Uterus (tissue), 4 donors: ENCODE measurements around the gene ABLIM2. TPM values are rescaled to one million over a fixed set of nuclear protein-coding genes. Genes with fewer than 3 reads are reported as not detected.

Source experiments
- DNase-seq, 2 donors: peaks; one replicate each; pipeline ENCODE4 v3.0.0-alpha.2; 2019 to 2020
- H3K27ac ChIP-seq, 2 donors: fragments of 200-600 bp; sonication (generic); 1 replicate in 1 of 2; 2 replicates in 1 of 2; pipeline ENCODE4 v1.5.1; 2016 to 2018
- H3K27me3 ChIP-seq, 2 donors: fragments of 200-600 bp; sonication (generic); one replicate each; pipeline ENCODE4 v1.5.1; 2018 to 2019; ENCODE audit warnings: control low read depth in 1 of 2
- H3K36me3 ChIP-seq, 2 donors: fragments of 200-600 bp; sonication (generic); one replicate each; pipeline ENCODE4 v1.5.1; 2019; ENCODE audit warnings: control low read depth in 1 of 2
- H3K4me1 ChIP-seq, 2 donors: fragments of 200-600 bp; sonication (generic); one replicate each; pipeline ENCODE4 v1.5.1; 2018 to 2019; ENCODE audit warnings: control low read depth in 1 of 2
- H3K4me3 ChIP-seq, 2 donors: fragments of 200-600 bp; sonication (generic); 1 replicate in 1 of 2; 2 replicates in 1 of 2; pipeline ENCODE4 v1.5.1; 2018 to 2019; ENCODE audit warnings: mild to moderate bottlenecking in 1 of 2
- H3K9me3 ChIP-seq, 2 donors: fragments of 200-600 bp; sonication (generic); one replicate each; pipeline ENCODE4 v1.5.1; 2019; ENCODE audit warnings: control low read depth in 1 of 2
- CTCF ChIP-seq, 4 experiments: fragments of 200-600 bp in 2 of 4; fragments of 450-650 bp in 2 of 4; sonication (generic) in 2 of 4; IDR thresholded peaks; one replicate each; pipeline ENCODE4 v1.5.1; 2016 to 2019; ENCODE audit warnings: antibody characterized with exemption in 4 of 4, mild to moderate bottlenecking in 2 of 4, moderate library complexity in 1 of 4
- POLR2A ChIP-seq, 2 donors: fragments of 450-650 bp; IDR thresholded peaks; one replicate each; pipeline ENCODE4 v1.6.1; 2016; ENCODE audit warnings: antibody characterized with exemption in 2 of 2, mild to moderate bottlenecking in 1 of 2, moderate library complexity in 1 of 2
- intact Hi-C: fragments of 100-400 bp; cut with DNase I; formaldehyde crosslinking; loops from one replicate; pipeline ENCODE4 v1.15.1; 2023; ENCODE audit warnings: low total_unique reads
- total RNA-seq, 4 donors: library from RNA; depleted of rRNA in 3 of 4; stranded (reverse); fragments of >200 nt in 3 of 4; gene quantifications; one replicate each; pipeline versions ENCODE4 v1.1.0 to v1.2.4, GENCODE V29; 2014 to 2023
- donor health status: DM: yes; HTN: yes; CAD: no.

ABLIM2 gene
- 1 to 10 TPM in 2 of 4 donors, under 1 TPM in 2; 0.77 to 6.0 (median 1.5) TPM for total RNA-seq

- Histone ChIP-seq H3K27me3 (peaks cover 10% of the 10 kb centered on the region in 2 donors), H3K4me3 (peak within 1 kb of the TSS; percentile 86 to 91), H3K9me3 (no peaks in the 10 kb centered on the region), H3K36me3 (no peaks in the 10 kb centered on the region), H3K27ac (peak within 1 kb of the TSS; percentile 60 to 65), H3K4me1 (peaks cover 4 to 11% of the 10 kb centered on the region in 2 donors)
- intact Hi-C loops = no loop called here
- TF ChIP-seq POLR2A (IDR thresholded peaks at IDR 0.05) = peak; percentile 33 to 86
- peak in 2 of 4 experiments; percentile 26 to 42 for TF ChIP-seq CTCF (IDR thresholded peaks at IDR 0.05)
- DNase-seq = peak; percentile 97 to 99
Measured at GRCh38 chr4:8158710-8159536, at the start of gene ABLIM2. Gene ABLIM2, minus strand, starts transcription at chr4:8158813. Its CDS starts 124 bp downstream, at chr4:8158689.

GRCh38 chr4:8207314-8207713 is 48.7 kb upstream of the ABLIM2 start:
- H3K27ac ChIP-seq = no peak overlapping the region
- H3K9me3 ChIP-seq = no peaks in the 10 kb centered on the region
- no peak overlapping the region for H3K4me3 ChIP-seq
- no peaks in the 10 kb centered on the region for H3K27me3 ChIP-seq
- no peaks in the 10 kb centered on the region for H3K36me3 ChIP-seq
- DNase-seq = no peak
- H3K4me1 ChIP-seq = no peaks in the 10 kb centered on the region
- intact Hi-C loops = no loop called here
- TF ChIP-seq POLR2A (IDR thresholded peaks at IDR 0.05) (no peak), CTCF (IDR thresholded peaks at IDR 0.05) (no peak)

GRCh38 chr4:8205749-8206611 is 47.4 kb upstream of the ABLIM2 start:
- TF ChIP-seq POLR2A (IDR thresholded peaks at IDR 0.05) (no peak), CTCF (IDR thresholded peaks at IDR 0.05) (no peak)
- Histone ChIP-seq H3K27me3 (no peaks in the 10 kb centered on the region), H3K36me3 (no peaks in the 10 kb centered on the region), H3K4me1 (no peaks in the 10 kb centered on the region), H3K9me3 (no peaks in the 10 kb centered on the region), H3K27ac (no peak overlapping the region), H3K4me3 (no peak overlapping the region)
- DNase-seq = no peak
- intact Hi-C loops = no loop called here

- DNase-seq = no peak
- no peak overlapping the region for H3K4me3 ChIP-seq
- H3K27ac ChIP-seq = no peak overlapping the region
- intact Hi-C loops = no loop called here
- no peaks in the 10 kb centered on the region for H3K36me3 ChIP-seq
- no peaks in the 10 kb centered on the region for H3K27me3 ChIP-seq
- TF ChIP-seq POLR2A (IDR thresholded peaks at IDR 0.05) (no peak), CTCF (IDR thresholded peaks at IDR 0.05) (no peak)
- H3K4me1 ChIP-seq = no peaks in the 10 kb centered on the region
- no peaks in the 10 kb centered on the region for H3K9me3 ChIP-seq
Measured at GRCh38 chr4:8205241-8205707, 46.7 kb upstream of the ABLIM2 start.
